Left colon (tissue), 2 donors: ENCODE data around the gene IGFL1. TPM values are rescaled to one million over a fixed set of nuclear protein-coding genes. Genes with fewer than 3 reads are reported as not detected.
"Not testable (repeated sequence)": the region's sequence is repeated elsewhere in the genome, so short reads cannot be mapped to it uniquely, and the experiment has no call there.

ENCODE experiments used
- ATAC-seq: fragments of 200-7000 bp; cut with Tn5 transposase; one replicate; pipeline ENCODE4 v1.9.1; 2020; ENCODE audit warnings: mild to moderate bottlenecking, moderate library complexity
- DNase-seq, 2 donors: peaks; one replicate each; pipeline ENCODE4 v3.0.0-alpha.2; 2020
- intact Hi-C, 2 donors: fragments of 100-400 bp; cut with DNase I in 1 of 2; cut with micrococcal nuclease in 1 of 2; formaldehyde crosslinking; loops; one replicate each; pipeline versions ENCODE4 v1.11.2 to v1.14.0; 2022; cut with DNase I, micrococcal nuclease
- total RNA-seq, 2 donors: library from RNA; stranded (reverse); fragmentation: NEBNext Ultra II Directional; extraction: Animal tissue kit (Norgen Biotek cat#: 25700); gene quantifications; one replicate each; pipeline ENCODE4 v1.2.1, GENCODE V29; 2021
- donor health status: DM: no; HTN: no; CAD: no.
- donor health status: DM: yes; HTN: yes; CAD: no.

Gene IGFL1
- total RNA-seq, 2 donors from 2014 or later, result not detected

GRCh38 chr19:46217476-46217875, 12.1 kb upstream of the IGFL1 start:
- DNase-seq (no peak), ATAC-seq (no peak)
- intact Hi-C loops, result no loop called here

DNA sequence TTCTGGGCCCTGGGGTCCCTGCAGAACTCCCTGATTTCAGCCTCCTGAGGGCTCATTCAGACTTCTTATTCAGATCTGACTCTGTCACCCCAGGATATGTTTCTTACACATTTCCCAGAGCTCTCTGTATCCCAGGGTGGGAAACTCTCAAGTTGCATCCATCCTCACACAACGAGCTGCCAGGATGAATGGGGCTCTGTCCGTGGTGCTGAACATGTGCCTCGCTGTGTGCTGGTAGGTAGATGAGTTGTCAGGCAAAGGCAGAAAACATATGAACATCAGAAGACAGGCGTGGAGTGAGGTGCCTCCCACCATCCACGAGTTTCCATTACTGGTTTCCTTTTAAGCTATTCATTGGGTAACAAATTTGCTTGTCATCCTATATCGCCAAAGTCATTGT, 11.4 kb upstream of the IGFL1 start:
- DNase-seq (peak in 1 of 2 donors; percentile 17), ATAC-seq (no peak)
- intact Hi-C loops, result no loop called here

DNA sequence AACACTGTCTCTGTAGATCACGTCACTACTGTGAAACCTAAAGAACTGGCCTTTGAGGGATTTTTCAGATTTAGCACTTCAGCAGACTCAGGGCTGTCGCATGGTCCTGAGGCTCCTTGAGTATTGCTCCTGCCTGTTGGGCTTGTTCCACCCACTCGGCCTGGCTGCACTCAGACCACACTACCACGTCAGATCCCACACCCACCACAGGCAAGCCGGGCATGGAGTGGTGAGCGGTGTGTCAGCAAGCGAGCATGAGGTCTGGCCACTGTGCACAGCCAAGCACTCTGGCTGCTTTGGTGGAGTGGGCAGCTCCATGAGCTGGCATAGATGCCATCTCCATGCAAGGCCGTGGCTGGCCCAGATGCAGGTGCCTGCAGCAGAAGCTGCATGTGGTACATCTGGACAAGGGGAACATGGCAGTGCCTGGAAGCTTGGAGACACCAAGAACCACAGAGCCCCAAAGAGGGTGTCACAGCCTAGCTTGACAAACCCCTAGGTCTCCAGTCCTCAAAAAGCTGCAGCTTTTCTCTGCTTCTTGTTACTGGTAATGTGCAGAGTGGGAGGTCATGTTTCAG, 9.4 kb upstream of the IGFL1 start:
- intact Hi-C loops, result no loop called here
- no peak for ATAC-seq

DNA sequence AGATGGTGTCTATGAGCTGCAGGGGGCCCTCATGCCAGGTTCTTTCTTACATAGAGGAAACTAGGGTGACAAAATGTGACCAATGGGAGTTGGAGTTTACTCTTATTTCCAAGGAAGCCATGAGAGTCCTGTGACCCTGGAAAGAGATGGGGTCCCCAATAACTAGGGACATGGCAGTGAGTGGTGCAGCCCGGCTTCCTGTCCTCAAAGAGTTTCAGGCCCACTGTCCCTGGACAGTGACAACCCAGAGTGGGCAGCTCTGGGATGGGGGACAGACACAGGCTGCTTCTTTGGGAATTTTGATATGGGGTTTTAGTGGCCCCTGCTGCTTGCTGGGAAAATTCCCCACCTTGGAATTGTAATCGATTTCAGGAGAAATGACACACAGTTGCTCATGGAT, 8.4 kb upstream of the IGFL1 start:
- ATAC-seq, result no peak
- intact Hi-C loops, result no loop called here
- no peak for DNase-seq

More for the DNA sequence above, 9.4 kb upstream of the IGFL1 start:
- no peak for DNase-seq

DNA sequence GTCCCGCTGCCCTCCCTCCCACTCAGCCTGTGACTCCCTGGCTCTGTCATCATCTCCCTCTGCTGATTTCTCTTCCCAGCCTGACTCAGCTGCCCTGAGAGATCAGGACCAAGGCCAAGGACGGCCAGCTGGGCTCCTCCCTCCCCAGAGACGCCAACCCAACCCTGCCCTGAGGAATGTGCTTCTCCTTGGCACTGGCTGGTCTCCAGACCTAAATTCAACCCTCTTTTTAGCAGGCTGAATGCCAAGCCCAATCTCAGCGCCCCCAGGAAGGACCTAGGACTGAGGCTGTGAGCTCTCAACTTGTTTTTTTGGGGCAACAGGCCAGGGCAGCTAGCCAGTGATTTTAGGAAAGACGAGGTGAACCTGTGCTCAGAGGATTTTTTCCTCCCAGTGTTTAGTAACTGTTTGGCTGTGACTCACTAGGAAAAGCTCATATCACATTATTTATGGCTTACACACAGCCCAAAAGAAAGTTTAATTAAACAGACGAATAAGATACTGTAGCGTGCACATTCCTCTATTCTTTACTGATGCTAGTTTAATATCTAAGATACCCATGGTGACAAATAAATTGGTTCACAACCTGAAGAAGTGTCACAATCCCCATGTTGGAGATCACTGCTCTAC, 7.4 kb upstream of the IGFL1 start:
- DNase-seq (no peak), ATAC-seq (no peak)
- intact Hi-C loops, result no loop called here

DNA sequence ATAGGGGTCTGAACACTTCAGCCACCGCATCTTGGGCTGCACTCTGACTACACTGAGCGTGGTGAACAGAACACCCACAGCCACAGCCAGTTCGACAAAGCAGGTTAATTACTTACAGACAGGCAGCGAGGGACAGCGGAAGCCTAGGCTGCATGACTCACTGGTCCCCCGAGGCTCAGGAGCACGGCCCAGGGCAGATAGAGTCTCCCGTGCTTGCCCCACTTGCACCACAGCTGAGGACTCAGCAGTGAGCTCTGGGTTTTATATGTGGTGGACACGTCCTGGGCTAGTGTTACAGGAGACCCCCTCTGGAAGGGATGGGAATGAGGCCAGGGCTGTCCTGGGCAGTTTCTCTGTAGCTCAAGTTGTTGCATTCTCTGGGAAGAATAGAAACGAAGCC, 5.8 kb upstream of the IGFL1 start:
- intact Hi-C loops, ATAC-seq, DNase-seq: not testable (repeated sequence)

DNA sequence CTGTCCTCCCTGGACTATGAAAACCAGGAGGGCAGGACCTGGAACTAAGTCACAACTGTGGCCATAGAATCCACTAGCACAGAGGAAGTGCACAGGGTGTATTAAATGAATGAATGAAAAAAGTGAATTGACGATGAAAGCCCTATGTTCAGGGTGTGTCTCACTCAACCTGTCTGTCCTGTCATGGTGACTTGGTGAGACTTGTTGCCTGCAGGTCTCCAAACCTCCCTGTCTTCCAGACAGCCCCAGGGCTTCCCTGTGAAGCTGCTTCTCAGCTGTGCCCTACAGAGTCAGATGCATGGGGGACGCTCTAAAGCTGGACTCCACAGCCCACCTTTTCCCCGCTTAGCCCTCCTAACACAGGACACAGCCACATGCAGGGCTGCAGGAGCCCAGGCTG, 4.8 kb upstream of the IGFL1 start:
- intact Hi-C loops, result no loop called here
- DNase-seq (no peak), ATAC-seq (no peak)

- DNase-seq (no peak), ATAC-seq (no peak)
- intact Hi-C loops, result no loop called here
These were observed 4.0 kb upstream of the IGFL1 start for GRCh38 chr19:46225558-46226004.

GRCh38 chr19:46226438-46226973, 3.0 kb upstream of the IGFL1 start:
- DNase-seq (no peak), ATAC-seq (no peak)
- intact Hi-C loops, result no loop called here

- no peak for ATAC-seq
- no peak for DNase-seq
These were observed 2.5 kb downstream of the IGFL1 start for GRCh38 chr19:46232029-46232428.

DNA sequence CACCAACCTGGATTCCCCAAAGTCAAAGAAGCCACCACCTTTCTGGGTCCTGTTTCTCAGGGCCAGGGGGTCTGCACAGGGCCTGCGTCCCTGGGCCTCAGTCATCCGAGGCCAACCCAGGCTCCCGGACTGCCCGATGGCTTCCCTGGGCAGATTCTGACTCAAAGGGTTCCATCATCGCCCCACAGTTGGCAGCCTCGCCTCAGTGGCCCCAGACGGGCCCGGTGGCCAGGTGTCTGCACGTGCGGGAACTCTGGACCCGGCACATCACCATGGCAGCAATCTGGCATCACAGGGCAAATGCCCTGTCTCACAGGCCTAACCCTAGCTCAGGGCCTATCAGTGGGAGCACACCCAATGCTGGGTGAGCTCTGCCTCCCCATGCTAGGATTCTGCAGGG, 2.9 kb downstream of the IGFL1 start:
- ATAC-seq (no peak), DNase-seq (no peak)
- intact Hi-C loops, result no loop called here

More at GRCh38 chr19:46232029-46232428, 2.5 kb downstream of the IGFL1 start:
- intact Hi-C loops, result no loop called here

GRCh38 chr19:46232938-46233621, 3.5 kb downstream of the IGFL1 start:
- no peak for DNase-seq
- no peak for ATAC-seq
- intact Hi-C loops, result no loop called here

GRCh38 chr19:46233871-46234270, 4.3 kb downstream of the IGFL1 start:
- ATAC-seq, intact Hi-C loops: not testable (repeated sequence)

DNA sequence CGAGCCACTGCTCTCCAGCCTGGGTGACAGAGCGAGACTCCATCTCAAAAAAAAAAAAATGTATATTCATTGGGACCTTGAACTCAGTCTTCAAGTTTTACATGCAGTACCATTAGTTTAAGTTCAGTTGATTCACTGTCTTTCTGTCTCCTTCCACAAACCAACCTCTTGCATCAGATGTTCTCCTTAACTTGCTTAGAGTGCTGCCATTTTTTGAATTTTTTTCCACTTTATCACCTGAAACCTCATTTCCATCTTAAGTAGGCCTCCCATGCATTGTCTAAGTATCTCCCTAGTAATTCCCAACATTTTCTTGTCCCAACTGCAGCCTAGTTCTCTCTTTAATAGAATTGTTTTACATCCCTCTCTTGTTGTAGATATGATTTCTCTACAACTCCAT, 8.6 kb downstream of the IGFL1 start:
- DNase-seq, intact Hi-C loops, ATAC-seq: not testable (repeated sequence)

More at GRCh38 chr19:46233871-46234270, 4.3 kb downstream of the IGFL1 start:
- not testable (repeated sequence) for DNase-seq

GRCh38 chr19:46239193-46240024, 9.9 kb downstream of the IGFL1 start:
- intact Hi-C loops, result no loop called here
- ATAC-seq (no peak), DNase-seq (no peak)

DNA sequence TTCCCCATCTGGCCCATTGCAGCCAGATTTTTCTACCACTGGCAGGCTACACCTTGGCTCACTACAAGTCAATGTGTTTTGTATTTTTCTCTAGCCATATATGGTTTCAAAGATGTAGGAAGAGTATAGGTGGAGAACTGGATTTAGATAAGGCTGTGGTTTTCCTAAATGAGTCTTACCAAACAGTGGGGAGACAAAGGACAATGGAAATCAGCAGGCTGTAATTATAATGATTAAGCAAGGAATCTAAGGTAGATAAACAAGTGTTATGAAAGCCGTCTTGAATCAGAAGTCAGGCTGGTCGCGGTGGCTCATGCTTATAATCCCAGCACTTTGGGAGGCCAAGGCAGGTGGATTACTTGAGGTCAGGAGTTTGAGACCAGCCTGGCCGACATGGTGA, 11.2 kb downstream of the IGFL1 start:
- DNase-seq (no peak), ATAC-seq (no peak)
- intact Hi-C loops, result no loop called here

GRCh38 chr19:46241626-46242025, 12.1 kb downstream of the IGFL1 start:
- DNase-seq, result no peak
- ATAC-seq, result no peak
- intact Hi-C loops, result no loop called here

DNA sequence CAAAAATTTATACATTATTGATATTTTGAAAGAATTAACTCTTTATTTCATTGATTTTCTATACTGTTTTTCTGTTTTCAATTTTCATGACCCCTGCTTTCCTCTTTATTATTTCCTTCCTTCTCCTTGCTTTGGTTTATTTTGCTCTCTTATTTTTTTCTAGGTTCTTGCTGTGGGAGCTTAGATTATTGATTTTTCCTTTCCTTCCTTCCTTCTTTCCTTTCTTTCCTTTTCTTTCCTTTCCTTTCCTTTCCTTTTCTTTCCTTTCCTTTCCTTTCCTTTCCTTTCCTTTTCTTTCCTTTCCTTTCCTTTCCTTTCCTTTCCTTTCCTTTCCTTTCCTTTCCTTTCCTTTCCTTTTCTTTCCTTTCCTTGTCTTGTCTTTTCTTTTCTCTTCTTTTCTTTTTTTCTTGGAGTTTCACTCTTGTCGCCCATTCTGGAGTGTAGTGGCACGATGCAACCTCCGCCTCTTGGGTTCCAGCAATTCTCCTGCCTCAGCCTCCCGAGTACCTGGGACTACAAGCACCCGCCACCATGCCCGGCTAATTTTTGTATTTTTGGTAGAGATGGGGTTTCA, 13.6 kb downstream of the IGFL1 start:
- DNase-seq, ATAC-seq, intact Hi-C loops: not testable (repeated sequence)
